ENCODE data around the gene TIMP2.
"Not testable (repeated sequence)": the region's sequence is repeated elsewhere in the genome, so short reads cannot be mapped to it uniquely, and the experiment has no call there.

Gene TIMP2

DNA sequence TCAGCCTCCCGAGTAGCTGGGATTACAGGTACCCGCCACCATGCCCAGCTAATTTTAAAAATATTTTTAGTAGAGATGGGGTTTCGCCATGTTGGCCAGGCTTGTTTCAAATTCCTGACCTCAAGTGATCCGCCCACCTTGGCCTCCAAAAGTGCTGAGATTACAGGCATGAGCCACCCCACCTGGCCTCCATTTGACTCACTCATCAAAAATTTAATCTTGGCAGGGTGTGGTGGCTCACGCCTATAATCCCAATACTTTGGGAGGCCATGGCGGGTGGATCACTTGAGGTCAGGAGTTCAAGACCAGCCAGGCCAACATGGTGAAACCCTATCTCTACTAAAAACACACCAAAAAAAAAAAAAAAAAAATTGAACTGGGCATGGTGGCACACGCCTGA is 13.6 kb downstream of the TIMP2 start:
- peaks cover 12% of the 10 kb centered on the region for H3K4me1 Mint-ChIP-seq
- H3K36me3 Mint-ChIP-seq (ENCODE audit: low read depth); ATAC-seq; H3K9me3 Mint-ChIP-seq; H3K4me3 Mint-ChIP-seq; H3K27ac Mint-ChIP-seq; DNase-seq; H3K27me3 Mint-ChIP-seq: not testable (repeated sequence)

DNA sequence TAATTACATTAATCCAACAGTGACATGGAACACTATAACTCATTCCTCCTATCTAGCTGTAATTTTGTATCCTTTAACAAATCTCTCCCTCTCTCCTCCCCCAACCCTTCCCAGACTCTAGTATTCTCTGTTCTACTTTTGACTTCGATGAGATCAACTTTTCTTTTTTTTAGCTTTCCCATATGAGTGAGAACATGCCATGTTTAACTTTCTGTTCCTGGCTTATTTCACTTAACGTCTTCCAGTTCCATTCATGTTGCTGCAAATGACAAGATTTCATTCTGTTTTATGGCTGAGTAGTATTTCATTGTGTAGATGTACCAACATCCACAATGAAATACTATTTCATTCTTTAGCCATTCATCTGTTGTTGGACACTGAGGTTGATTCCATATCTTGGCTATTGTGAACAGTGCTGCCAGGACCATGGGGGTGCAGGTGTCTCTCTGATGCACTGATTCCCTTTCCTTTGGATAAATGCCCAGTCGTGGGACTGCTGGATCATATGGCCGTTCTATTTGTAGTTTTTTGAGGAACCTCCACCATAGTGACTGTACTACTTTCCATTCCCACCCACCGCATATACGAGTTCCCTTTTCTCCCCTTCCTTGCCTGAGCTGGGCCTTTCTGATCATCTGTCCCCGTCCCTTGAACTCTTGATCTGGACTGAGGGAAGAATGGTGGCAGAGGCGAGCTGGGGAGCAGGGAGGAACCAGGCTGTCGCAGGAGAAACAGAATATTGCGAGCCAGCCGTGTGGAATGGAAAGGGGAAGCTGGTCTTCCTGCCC is 14.5 kb downstream of the TIMP2 start:
- H3K27me3 Mint-ChIP-seq = no peaks in the 10 kb centered on the region
- no peak overlapping the region for H3K27ac Mint-ChIP-seq
- ATAC-seq (no peak), DNase-seq (no peak)
- H3K4me3 Mint-ChIP-seq = no peak overlapping the region
- peaks cover 4% of the 10 kb centered on the region for H3K4me1 Mint-ChIP-seq
- H3K36me3 Mint-ChIP-seq (ENCODE audit: low read depth) = no peaks in the 10 kb centered on the region
- H3K9me3 Mint-ChIP-seq = no peaks in the 10 kb centered on the region

GRCh38 chr17:78908426-78908825 is 16.8 kb downstream of the TIMP2 start:
- DNase-seq (no peak), ATAC-seq (no peak)
- no peaks in the 10 kb centered on the region for H3K27me3 Mint-ChIP-seq
- H3K27ac Mint-ChIP-seq = peak overlapping the region; percentile 52
- H3K4me3 Mint-ChIP-seq = no peak overlapping the region
- H3K9me3 Mint-ChIP-seq = no peaks in the 10 kb centered on the region
- no peaks in the 10 kb centered on the region for H3K36me3 Mint-ChIP-seq (ENCODE audit: low read depth)
- peaks cover 5% of the 10 kb centered on the region for H3K4me1 Mint-ChIP-seq

DNA sequence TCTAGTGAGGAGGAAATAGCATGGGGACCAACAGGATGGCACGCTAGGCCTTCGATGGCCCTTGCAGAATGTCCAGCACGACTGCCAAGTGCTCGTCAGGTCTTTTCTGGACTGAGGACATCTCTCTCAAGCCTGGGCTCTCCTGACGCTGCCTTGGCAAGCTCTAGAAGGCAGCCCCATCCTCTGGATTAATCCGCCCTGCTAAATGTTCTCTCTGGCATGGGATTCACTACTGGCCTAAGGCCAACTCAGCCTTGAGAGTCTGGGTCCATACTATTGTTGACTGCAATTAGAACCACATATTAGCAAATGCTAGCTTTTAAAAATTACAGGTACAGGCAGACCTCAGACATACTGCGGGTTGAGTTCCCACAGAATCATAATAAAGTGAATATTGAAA is 19.6 kb downstream of the TIMP2 start:
- H3K9me3 Mint-ChIP-seq = no peaks in the 10 kb centered on the region
- H3K4me3 Mint-ChIP-seq = no peak overlapping the region
- H3K4me1 Mint-ChIP-seq = peaks cover 12% of the 10 kb centered on the region
- no peak for ATAC-seq
- no peak for DNase-seq
- no peak overlapping the region for H3K27ac Mint-ChIP-seq
- H3K36me3 Mint-ChIP-seq (ENCODE audit: low read depth) = no peaks in the 10 kb centered on the region
- H3K27me3 Mint-ChIP-seq = no peaks in the 10 kb centered on the region

DNA sequence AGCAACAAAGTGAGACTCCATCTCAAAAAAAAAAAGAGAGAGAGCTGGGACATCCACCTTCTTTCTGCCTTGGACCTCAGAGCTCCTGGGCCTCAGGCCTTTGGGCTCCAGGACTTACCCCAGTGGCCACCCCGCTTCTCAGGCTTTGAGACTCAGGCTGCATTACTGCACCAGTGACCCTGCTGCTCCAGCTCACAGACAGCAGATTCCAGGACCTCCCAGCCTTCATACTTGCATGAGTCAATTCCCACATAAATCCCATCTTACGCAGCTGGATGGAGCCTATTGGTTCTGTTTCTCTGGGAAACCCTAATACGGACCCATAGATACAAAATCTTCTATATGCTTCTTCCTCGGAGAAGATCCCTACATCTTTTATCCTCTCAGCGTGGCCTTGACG is 20.1 kb downstream of the TIMP2 start:
- no peaks in the 10 kb centered on the region for H3K36me3 Mint-ChIP-seq (ENCODE audit: low read depth)
- H3K27ac Mint-ChIP-seq = no peak overlapping the region
- no peak for DNase-seq
- H3K9me3 Mint-ChIP-seq = no peaks in the 10 kb centered on the region
- ATAC-seq = no peak
- peaks cover 12% of the 10 kb centered on the region for H3K4me1 Mint-ChIP-seq
- no peaks in the 10 kb centered on the region for H3K27me3 Mint-ChIP-seq
- no peak overlapping the region for H3K4me3 Mint-ChIP-seq

DNA sequence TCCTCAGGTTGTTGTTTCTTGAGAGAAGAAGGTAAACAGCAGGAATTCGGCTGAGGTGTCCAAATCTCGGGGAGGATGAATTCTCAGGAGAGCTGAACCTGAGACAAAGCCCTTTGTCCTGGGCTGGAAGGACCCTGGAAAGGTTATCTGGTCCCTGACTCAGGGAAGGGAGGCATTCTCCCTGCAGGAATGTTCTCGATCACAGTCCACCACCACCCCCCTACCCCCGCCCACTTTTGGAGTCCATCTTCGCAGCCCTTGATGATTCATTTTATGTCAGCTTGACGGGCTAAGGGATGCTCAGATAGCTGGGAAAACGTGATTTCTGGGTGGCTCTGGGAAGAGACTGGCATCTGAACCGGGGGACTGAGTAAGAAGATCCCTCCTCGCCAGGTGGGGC is 20.8 kb downstream of the TIMP2 start:
- no peak for ATAC-seq
- no peak overlapping the region for H3K27ac Mint-ChIP-seq
- no peaks in the 10 kb centered on the region for H3K9me3 Mint-ChIP-seq

GRCh38 chr17:78903101-78903779 is 21.9 kb downstream of the TIMP2 start, which contains the start of gene CEP295NL:
Gene CEP295NL (minus strand): TSS chr17:78903201. CDS start chr17:78901828, 1,373 bp downstream.
- Mint-ChIP-seq H3K36me3 (ENCODE audit: low read depth) (no peaks in the 10 kb centered on the region), H3K4me1 (peaks cover 12% of the 10 kb centered on the region), H3K27ac (peak within 1 kb of the TSS; percentile 41), H3K27me3 (no peaks in the 10 kb centered on the region), H3K9me3 (no peaks in the 10 kb centered on the region), H3K4me3 (no peak within 1 kb of the TSS)
- DNase-seq = no peak
- peak; percentile 79 for ATAC-seq

More for the DNA sequence above, 20.8 kb downstream of the TIMP2 start:
- Mint-ChIP-seq H3K4me1 (peaks cover 12% of the 10 kb centered on the region), H3K27me3 (no peaks in the 10 kb centered on the region), H3K36me3 (ENCODE audit: low read depth) (no peaks in the 10 kb centered on the region), H3K4me3 (no peak overlapping the region)
- no peak for DNase-seq

GRCh38 chr17:78902231-78902630 is 23.0 kb downstream of the TIMP2 start:
- not testable (repeated sequence) for H3K27ac Mint-ChIP-seq; H3K4me3 Mint-ChIP-seq; ATAC-seq; H3K9me3 Mint-ChIP-seq; H3K36me3 Mint-ChIP-seq (ENCODE audit: low read depth); DNase-seq; H3K27me3 Mint-ChIP-seq
- peaks cover 12% of the 10 kb centered on the region for H3K4me1 Mint-ChIP-seq

- Mint-ChIP-seq H3K27me3 (no peaks in the 10 kb centered on the region), H3K4me1 (peaks cover 12% of the 10 kb centered on the region), H3K4me3 (no peak overlapping the region), H3K36me3 (ENCODE audit: low read depth) (no peaks in the 10 kb centered on the region), H3K9me3 (no peaks in the 10 kb centered on the region), H3K27ac (no peak overlapping the region)
- DNase-seq (no peak), ATAC-seq (no peak)
Measured at GRCh38 chr17:78901806-78902205, 23.4 kb downstream of the TIMP2 start.

- H3K27me3 Mint-ChIP-seq = no peaks in the 10 kb centered on the region
- no peak overlapping the region for H3K27ac Mint-ChIP-seq
- peaks cover 12% of the 10 kb centered on the region for H3K4me1 Mint-ChIP-seq
- H3K36me3 Mint-ChIP-seq (ENCODE audit: low read depth) = no peaks in the 10 kb centered on the region
- H3K9me3 Mint-ChIP-seq = no peaks in the 10 kb centered on the region
- ATAC-seq = no peak
- H3K4me3 Mint-ChIP-seq = no peak overlapping the region
- DNase-seq = no peak
Measured at GRCh38 chr17:78900816-78901215, 24.4 kb downstream of the TIMP2 start.

DNA sequence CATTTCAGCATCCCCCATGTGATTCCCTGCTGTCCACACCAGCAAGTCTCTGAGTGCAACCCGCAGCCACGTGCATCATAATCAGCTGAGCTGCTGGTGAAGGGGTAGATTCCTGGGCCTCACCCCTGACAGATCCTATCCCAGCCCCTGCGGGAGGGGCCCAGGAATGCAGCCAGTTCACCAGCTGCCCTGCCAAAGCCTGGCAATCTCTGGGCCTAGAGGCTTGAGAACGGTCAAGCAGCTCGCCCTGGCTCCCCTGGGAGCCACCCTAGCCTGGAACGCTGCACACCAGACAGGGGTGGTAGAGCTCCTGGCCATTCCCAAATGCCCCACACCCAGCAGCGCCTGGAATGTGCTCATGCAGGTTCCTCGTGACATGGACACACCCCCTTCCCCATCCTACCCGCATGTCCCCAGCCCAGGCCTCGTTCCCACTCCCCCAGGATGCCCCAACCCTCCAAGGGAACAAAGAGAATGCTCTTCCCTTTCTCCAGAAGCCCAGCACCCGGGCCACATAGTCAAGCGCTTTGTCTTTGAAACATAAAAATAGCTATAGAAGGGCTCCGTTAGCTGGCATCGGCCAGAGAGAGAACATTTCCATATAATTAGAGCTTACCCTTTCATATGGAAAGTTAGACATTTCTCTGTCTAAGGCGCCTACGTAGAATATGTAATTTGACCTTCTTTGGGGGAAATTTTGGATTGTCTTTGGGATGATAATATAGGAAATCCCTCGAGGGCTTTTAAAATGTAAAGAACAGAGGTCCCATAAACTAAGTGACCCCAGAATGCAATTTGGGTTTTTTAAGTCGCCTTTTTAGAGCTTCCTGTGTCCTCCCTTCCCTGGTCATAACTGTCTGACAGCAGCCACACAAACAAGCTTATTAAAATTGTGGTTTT is 25.6 kb downstream of the TIMP2 start:
- Mint-ChIP-seq H3K4me3 (no peak overlapping the region), H3K27ac (no peak overlapping the region), H3K9me3 (no peaks in the 10 kb centered on the region), H3K27me3 (no peaks in the 10 kb centered on the region), H3K36me3 (ENCODE audit: low read depth) (no peaks in the 10 kb centered on the region), H3K4me1 (peaks cover 12% of the 10 kb centered on the region)
- DNase-seq (no peak), ATAC-seq (no peak)

DNA sequence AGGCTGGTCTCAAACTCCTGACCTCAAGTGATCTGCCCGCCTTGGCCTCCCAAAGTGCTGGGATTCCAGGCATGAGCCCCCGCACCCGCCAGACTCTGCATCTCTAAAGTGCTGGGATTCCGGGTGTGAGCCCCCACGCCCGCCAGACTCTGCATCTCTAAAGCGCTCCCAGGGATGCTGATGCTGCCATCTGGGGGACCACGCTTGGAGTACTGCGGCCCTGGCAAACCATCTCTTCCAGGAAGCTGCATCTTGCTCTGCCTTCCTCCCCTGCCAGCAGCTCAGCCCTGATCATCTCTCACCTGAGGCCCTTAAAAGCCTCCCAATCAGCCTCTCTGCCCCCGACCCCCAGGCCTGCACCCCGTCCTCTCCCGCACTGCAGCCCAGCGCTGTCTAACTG is 26.2 kb downstream of the TIMP2 start:
- DNase-seq = no peak
- Mint-ChIP-seq H3K4me1 (peaks cover 12% of the 10 kb centered on the region), H3K4me3 (no peak overlapping the region), H3K27ac (no peak overlapping the region), H3K36me3 (ENCODE audit: low read depth) (no peaks in the 10 kb centered on the region), H3K9me3 (no peaks in the 10 kb centered on the region), H3K27me3 (no peaks in the 10 kb centered on the region)
- no peak for ATAC-seq

GRCh38 chr17:78898075-78898836 is 26.9 kb downstream of the TIMP2 start:
- DNase-seq = no peak
- ATAC-seq = no peak
- H3K4me1 Mint-ChIP-seq = peaks cover 5% of the 10 kb centered on the region
- H3K36me3 Mint-ChIP-seq (ENCODE audit: low read depth) = no peaks in the 10 kb centered on the region
- H3K4me3 Mint-ChIP-seq = no peak overlapping the region
- no peaks in the 10 kb centered on the region for H3K9me3 Mint-ChIP-seq
- H3K27ac Mint-ChIP-seq = no peak overlapping the region
- no peaks in the 10 kb centered on the region for H3K27me3 Mint-ChIP-seq

- Mint-ChIP-seq H3K27ac (no peak overlapping the region), H3K27me3 (no peaks in the 10 kb centered on the region), H3K36me3 (ENCODE audit: low read depth) (no peaks in the 10 kb centered on the region), H3K4me3 (no peak overlapping the region), H3K4me1 (peaks cover 5% of the 10 kb centered on the region), H3K9me3 (no peaks in the 10 kb centered on the region)
- DNase-seq (no peak), ATAC-seq (no peak)
Measured at GRCh38 chr17:78897664-78898047, 27.5 kb downstream of the TIMP2 start.

All from activated naive CD8-positive, alpha-beta T cell treated with anti-CD3 and anti-CD28 coated beads, Interleukin-2, amount 50 U/mL, for 24 hours (primary cell).